Neural cell (in vitro differentiated cells): ENCODE data around the gene CACUL1. TPM values are rescaled to one million over a fixed set of nuclear protein-coding genes. Genes with fewer than 3 reads are reported as not detected.

Experiments used
- H2AFZ ChIP-seq: fragments of 200-600, 300-800 bp; sonication (generic), shearing (Covaris generic); 2 replicates; pipeline ENCODE4 v1.6.0; 2014; ENCODE audit warnings: low read depth, mild to moderate bottlenecking, antibody characterized with exemption, low read length, moderate library complexity
- H3F3A ChIP-seq: fragments of 200-600 bp; shearing (Covaris generic); 2 replicates; pipeline ENCODE4 v1.6.1; 2016; ENCODE audit warnings: mild to moderate bottlenecking, moderate library complexity, mixed read lengths, antibody characterized with exemption, low read length; ENCODE audit not compliant: insufficient read depth, poor library complexity, severe bottlenecking
- H3K27ac ChIP-seq: fragments of 200-600, 300-800 bp; sonication (generic), shearing (Covaris generic); 2 replicates; pipeline ENCODE4 v1.5.1; 2014; ENCODE audit warnings: mild to moderate bottlenecking, low read length, moderate library complexity
- H3K27me3 ChIP-seq: fragments of 300-800, 200-600 bp; sonication (generic), shearing (Covaris generic); 2 replicates; pipeline ENCODE4 v1.6.0; 2014; ENCODE audit warnings: mild to moderate bottlenecking, low read depth, low read length, moderate library complexity; ENCODE audit not compliant: insufficient read depth
- H3K36me3 ChIP-seq: fragments of 300-800, 200-600 bp; sonication (generic), shearing (Covaris generic); 2 replicates; pipeline ENCODE4 v1.5.1; 2014; ENCODE audit warnings: mild to moderate bottlenecking, antibody characterized with exemption, low read length, moderate library complexity; ENCODE audit not compliant: insufficient read depth
- H3K4me2 ChIP-seq: fragments of 300-800, 200-600 bp; sonication (generic), shearing (Covaris generic); 2 replicates; pipeline ENCODE4 v1.6.0; 2014; ENCODE audit warnings: mild to moderate bottlenecking, low read length
- H3K4me3 ChIP-seq: fragments of 300-800, 200-600 bp; sonication (generic), shearing (Covaris generic); 2 replicates; pipeline ENCODE4 v1.5.1; 2014; ENCODE audit warnings: mild to moderate bottlenecking, low read length, moderate library complexity
- H3K79me2 ChIP-seq: fragments of 200-600 bp; shearing (Covaris generic); replicated peaks from 2 replicates; pipeline ENCODE4 v1.6.0; 2014; ENCODE audit warnings: mild to moderate bottlenecking, low read length, moderate library complexity; ENCODE audit not compliant: insufficient read depth
- H3K9ac ChIP-seq: fragments of 300-800, 200-600 bp; sonication (generic), shearing (Covaris generic); 2 replicates; pipeline ENCODE4 v1.6.1; 2016; ENCODE audit warnings: mild to moderate bottlenecking, low read length, mixed read lengths
- H3K9me2 ChIP-seq: fragments of 200-600 bp; shearing (Covaris generic); 2 replicates; pipeline ENCODE4 v1.6.1; 2016; ENCODE audit warnings: mild to moderate bottlenecking, low read length, mixed read lengths; ENCODE audit not compliant: insufficient read depth
- H3K9me3 ChIP-seq: fragments of 200-600, 300-800 bp; sonication (generic), shearing (Covaris generic); 2 replicates; pipeline ENCODE4 v1.6.1; 2016; ENCODE audit warnings: mild to moderate bottlenecking, mixed run types, low read length, moderate library complexity, mixed read lengths
- H4K20me1 ChIP-seq: fragments of 200-600 bp; shearing (Covaris generic); 2 replicates; pipeline ENCODE4 v1.6.1; 2016; ENCODE audit warnings: mild to moderate bottlenecking, mixed run types; ENCODE audit not compliant: insufficient read depth
- CTCF ChIP-seq: fragments of 450-650 bp; IDR thresholded peaks from 2 replicates; pipeline ENCODE4 v1.5.1; 2014; ENCODE audit warnings: antibody characterized with exemption, mild to moderate bottlenecking, moderate library complexity; ENCODE audit not compliant: poor library complexity, severe bottlenecking
- EP300 ChIP-seq: fragments of 450-650 bp; conservative IDR thresholded peaks from 2 replicates; pipeline ENCODE4 v1.6.1; 2014; ENCODE audit warnings: antibody characterized with exemption, mild to moderate bottlenecking, moderate library complexity; ENCODE audit not compliant: poor library complexity, severe bottlenecking
- EZH2 ChIP-seq: fragments of 200-600, 300-800 bp; shearing (Covaris generic), sonication (generic); IDR thresholded peaks from 2 replicates; pipeline ENCODE4 v1.6.1; 2014; ENCODE audit warnings: antibody characterized with exemption, low read length, borderline replicate concordance, mild to moderate bottlenecking; ENCODE audit not compliant: insufficient read depth, poor library complexity, severe bottlenecking
- MXI1 ChIP-seq: fragments of 450-650 bp; conservative IDR thresholded peaks from 2 replicates; pipeline ENCODE4 v1.6.1; 2014; ENCODE audit warnings: antibody characterized with exemption, mild to moderate bottlenecking; ENCODE audit not compliant: poor library complexity, severe bottlenecking
- POLR2AphosphoS5 ChIP-seq: IDR thresholded peaks from 2 replicates; pipeline ENCODE4 v1.6.1; 2012
- RAD21 ChIP-seq: fragments of 450-650 bp; conservative IDR thresholded peaks from 2 replicates; pipeline ENCODE4 v1.6.1; 2014; ENCODE audit warnings: antibody characterized with exemption, mild to moderate bottlenecking, moderate library complexity
- SMC3 ChIP-seq: fragments of 450-650 bp; conservative IDR thresholded peaks from 2 replicates; pipeline ENCODE4 v1.6.1; 2014; ENCODE audit warnings: antibody characterized with exemption, mild to moderate bottlenecking, moderate library complexity; ENCODE audit not compliant: poor library complexity
- TAF1 ChIP-seq: IDR thresholded peaks from 2 replicates; pipeline ENCODE4 v1.6.1; 2012; ENCODE audit warnings: low read depth
- polyA plus RNA-seq: library from polyadenylated mRNA; depleted of rRNA; stranded (reverse); fragments of >200 nt; gene quantifications from 2 replicates; pipeline ENCODE4 v1.2.3, GENCODE V29; 2014
- TF ChIP-seq, protein P1 (sequence below): IDR thresholded peaks from 2 replicates; pipeline ENCODE4 v1.6.1; 2012; ENCODE audit warnings: borderline replicate concordance

CACUL1 gene
- polyA plus RNA-seq, 1 donor from 2014 or later: 12.8 TPM

DNA sequence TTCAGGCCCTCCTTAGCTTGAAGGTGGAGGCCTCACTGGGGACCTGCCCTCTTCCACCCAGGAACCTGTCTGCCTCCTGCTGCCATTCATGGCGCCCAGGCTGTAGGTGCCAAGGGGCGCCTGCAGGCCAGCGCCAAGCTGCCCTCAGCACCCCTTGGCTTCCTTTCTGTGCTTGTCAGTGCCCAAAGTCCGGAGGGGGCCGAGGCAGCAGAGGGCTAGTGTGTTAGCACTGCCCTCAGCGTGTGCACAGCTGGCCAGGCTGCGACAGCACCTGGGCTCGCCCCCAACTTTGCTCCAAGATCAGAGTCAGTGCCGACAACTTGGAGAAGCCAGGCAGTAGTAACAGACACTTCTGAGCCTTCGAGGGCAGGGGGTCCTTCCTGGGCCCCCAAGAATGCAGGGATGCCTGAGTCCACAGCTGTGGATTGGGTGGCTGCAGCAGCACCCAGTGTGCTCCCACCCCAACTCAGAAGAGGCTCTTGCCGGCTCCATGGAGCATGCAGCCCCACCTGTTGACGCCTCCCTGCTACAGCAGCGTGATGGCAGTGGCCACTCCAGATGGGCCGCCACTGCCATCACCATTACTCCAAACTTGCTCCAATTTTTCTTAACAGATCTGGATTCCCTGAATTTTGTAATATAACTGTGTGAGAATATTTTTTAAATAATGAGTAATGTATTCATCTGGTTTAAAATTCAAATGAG lies 41.7 kb downstream of the CACUL1 start:
- Histone ChIP-seq H3K36me3 (no peaks in the 10 kb centered on the region), H2AFZ (no peak overlapping the region), H3K9ac (no peak overlapping the region), H3F3A (no peaks in the 10 kb centered on the region), H3K27ac (no peak overlapping the region), H3K27me3 (no peaks in the 10 kb centered on the region), H3K79me2 (peaks cover 4% of the 10 kb centered on the region), H4K20me1 (no peaks in the 10 kb centered on the region), H3K4me2 (no peak overlapping the region), H3K9me2 (no peaks in the 10 kb centered on the region), H3K4me3 (no peak overlapping the region), H3K9me3 (no peaks in the 10 kb centered on the region)
- TF ChIP-seq, protein P1, sequence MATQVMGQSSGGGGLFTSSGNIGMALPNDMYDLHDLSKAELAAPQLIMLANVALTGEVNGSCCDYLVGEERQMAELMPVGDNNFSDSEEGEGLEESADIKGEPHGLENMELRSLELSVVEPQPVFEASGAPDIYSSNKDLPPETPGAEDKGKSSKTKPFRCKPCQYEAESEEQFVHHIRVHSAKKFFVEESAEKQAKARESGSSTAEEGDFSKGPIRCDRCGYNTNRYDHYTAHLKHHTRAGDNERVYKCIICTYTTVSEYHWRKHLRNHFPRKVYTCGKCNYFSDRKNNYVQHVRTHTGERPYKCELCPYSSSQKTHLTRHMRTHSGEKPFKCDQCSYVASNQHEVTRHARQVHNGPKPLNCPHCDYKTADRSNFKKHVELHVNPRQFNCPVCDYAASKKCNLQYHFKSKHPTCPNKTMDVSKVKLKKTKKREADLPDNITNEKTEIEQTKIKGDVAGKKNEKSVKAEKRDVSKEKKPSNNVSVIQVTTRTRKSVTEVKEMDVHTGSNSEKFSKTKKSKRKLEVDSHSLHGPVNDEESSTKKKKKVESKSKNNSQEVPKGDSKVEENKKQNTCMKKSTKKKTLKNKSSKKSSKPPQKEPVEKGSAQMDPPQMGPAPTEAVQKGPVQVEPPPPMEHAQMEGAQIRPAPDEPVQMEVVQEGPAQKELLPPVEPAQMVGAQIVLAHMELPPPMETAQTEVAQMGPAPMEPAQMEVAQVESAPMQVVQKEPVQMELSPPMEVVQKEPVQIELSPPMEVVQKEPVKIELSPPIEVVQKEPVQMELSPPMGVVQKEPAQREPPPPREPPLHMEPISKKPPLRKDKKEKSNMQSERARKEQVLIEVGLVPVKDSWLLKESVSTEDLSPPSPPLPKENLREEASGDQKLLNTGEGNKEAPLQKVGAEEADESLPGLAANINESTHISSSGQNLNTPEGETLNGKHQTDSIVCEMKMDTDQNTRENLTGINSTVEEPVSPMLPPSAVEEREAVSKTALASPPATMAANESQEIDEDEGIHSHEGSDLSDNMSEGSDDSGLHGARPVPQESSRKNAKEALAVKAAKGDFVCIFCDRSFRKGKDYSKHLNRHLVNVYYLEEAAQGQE: no peak
- no peak for TF ChIP-seq POLR2AphosphoS5
- TF ChIP-seq EP300: no peak

- H3K36me3 ChIP-seq: no peaks in the 10 kb centered on the region
- no peak overlapping the region for H3K27ac ChIP-seq
- H3F3A ChIP-seq: no peaks in the 10 kb centered on the region
- H2AFZ ChIP-seq: no peak overlapping the region
- no peak overlapping the region for H3K9ac ChIP-seq
- H3K79me2 ChIP-seq: peaks cover 4% of the 10 kb centered on the region
- no peak overlapping the region for H3K4me2 ChIP-seq
- H4K20me1 ChIP-seq: no peaks in the 10 kb centered on the region
- H3K9me3 ChIP-seq: no peaks in the 10 kb centered on the region
- H3K27me3 ChIP-seq: no peaks in the 10 kb centered on the region
- H3K9me2 ChIP-seq: no peaks in the 10 kb centered on the region
- H3K4me3 ChIP-seq: no peak overlapping the region
- TF ChIP-seq EP300: no peak
- TF ChIP-seq EZH2: no peak
- no peak for TF ChIP-seq RAD21
- TF ChIP-seq CTCF: no peak
- TF ChIP-seq MXI1: no peak
- TF ChIP-seq, protein P1: no peak
- no peak for TF ChIP-seq POLR2AphosphoS5
- no peak for TF ChIP-seq TAF1
- no peak for TF ChIP-seq SMC3
These were observed 42.7 kb downstream of the CACUL1 start for GRCh38 chr10:118712080-118712479.
